ENCODE data around the gene ADIPOR2. TPM values are rescaled to one million over a fixed set of nuclear protein-coding genes. Genes with fewer than 3 reads are reported as not detected.

The ADIPOR2 gene
- total and polyA plus RNA-seq, 2 donors (not counting 1 experiment from before 2014, with no cell fraction given) = 43.1 to 46.1 TPM

DNA sequence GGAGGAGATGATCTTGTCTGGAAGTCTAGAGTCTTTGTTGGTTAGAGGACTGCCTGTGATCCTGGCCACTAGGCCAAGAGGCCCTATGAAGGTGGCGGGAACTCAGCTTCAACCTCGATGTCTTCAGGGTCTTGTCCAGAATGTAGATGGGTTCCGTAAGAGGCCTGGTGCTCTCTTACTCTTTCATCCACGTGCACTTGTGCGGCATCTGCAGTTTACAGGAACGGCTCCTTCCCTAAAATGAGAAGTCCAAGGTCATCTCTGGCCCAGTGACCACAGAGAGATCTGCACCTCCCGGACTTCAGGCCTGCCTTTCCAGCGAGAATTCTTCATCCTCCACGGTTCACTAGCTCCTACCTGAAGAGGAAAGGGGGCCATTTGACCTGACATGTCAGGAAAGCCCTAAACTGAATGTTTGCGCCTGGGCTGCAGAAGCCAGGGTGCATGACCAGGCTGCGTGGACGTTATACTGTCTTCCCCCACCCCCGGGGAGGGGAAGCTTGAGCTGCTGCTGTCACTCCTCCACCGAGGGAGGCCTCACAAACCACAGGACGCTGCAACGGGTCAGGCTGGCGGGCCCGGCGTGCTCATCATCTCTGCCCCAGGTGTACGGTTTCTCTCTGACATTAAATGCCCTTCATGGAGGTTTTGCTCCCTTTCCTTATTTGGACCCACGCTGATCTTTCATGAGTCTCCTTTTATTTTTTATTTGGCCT, 44.1 kb upstream of the ADIPOR2 start:
- H4K20me1 ChIP-seq (ENCODE audit: control insufficient read depth, extremely low read depth, insufficient read depth, low read length) = no peaks in the 10 kb centered on the region
- H3K4me2 ChIP-seq (ENCODE audit: extremely low read depth, insufficient read depth, low read length) = no peak overlapping the region
- no peak overlapping the region for H3K27ac ChIP-seq (ENCODE audit: insufficient read depth, low read length)
- no peak overlapping the region for H2AFZ ChIP-seq (ENCODE audit: low read length)
- peaks cover 13% of the 10 kb centered on the region for H3K79me2 ChIP-seq (ENCODE audit: control insufficient read depth, insufficient read depth, low read length)
- H3K27me3 ChIP-seq (ENCODE audit: control insufficient read depth, insufficient read depth, low read length) = no peaks in the 10 kb centered on the region
- H3K36me3 ChIP-seq (ENCODE audit: control insufficient read depth, insufficient read depth, low read length) = peaks cover 15% of the 10 kb centered on the region
- no peaks in the 10 kb centered on the region for H3K9me3 ChIP-seq (ENCODE audit: control insufficient read depth, insufficient read depth, low read depth, low read length)
- H3K9ac ChIP-seq (ENCODE audit: insufficient read depth, low read length) = no peak overlapping the region
- TF ChIP-seq EZH2 (IDR thresholded peaks at IDR 0.05; ENCODE audit: low read length, missing control alignments) = no peak
- TF ChIP-seq, protein P1, sequence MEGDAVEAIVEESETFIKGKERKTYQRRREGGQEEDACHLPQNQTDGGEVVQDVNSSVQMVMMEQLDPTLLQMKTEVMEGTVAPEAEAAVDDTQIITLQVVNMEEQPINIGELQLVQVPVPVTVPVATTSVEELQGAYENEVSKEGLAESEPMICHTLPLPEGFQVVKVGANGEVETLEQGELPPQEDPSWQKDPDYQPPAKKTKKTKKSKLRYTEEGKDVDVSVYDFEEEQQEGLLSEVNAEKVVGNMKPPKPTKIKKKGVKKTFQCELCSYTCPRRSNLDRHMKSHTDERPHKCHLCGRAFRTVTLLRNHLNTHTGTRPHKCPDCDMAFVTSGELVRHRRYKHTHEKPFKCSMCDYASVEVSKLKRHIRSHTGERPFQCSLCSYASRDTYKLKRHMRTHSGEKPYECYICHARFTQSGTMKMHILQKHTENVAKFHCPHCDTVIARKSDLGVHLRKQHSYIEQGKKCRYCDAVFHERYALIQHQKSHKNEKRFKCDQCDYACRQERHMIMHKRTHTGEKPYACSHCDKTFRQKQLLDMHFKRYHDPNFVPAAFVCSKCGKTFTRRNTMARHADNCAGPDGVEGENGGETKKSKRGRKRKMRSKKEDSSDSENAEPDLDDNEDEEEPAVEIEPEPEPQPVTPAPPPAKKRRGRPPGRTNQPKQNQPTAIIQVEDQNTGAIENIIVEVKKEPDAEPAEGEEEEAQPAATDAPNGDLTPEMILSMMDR (conservative IDR thresholded peaks at IDR 0.05 in 1 of 2, IDR thresholded peaks at IDR 0.05 in 1 of 2; ENCODE audit: low read depth in 1 of 2, low read length in 2 of 2) = no peak
- H3K4me3 ChIP-seq (replicated peaks in 1 of 4; ENCODE audit: control extremely low read depth in 1 of 4, insufficient read depth in 1 of 4, low read depth in 3 of 4, low read length in 4 of 4) = no peak overlapping the region
- H3K4me1 ChIP-seq (ENCODE audit: control insufficient read depth, extremely low read depth, insufficient read depth, low read length) = peaks cover 13% of the 10 kb centered on the region
- DNase-seq (ENCODE audit: low read depth in 2 of 2) = no peak

DNA sequence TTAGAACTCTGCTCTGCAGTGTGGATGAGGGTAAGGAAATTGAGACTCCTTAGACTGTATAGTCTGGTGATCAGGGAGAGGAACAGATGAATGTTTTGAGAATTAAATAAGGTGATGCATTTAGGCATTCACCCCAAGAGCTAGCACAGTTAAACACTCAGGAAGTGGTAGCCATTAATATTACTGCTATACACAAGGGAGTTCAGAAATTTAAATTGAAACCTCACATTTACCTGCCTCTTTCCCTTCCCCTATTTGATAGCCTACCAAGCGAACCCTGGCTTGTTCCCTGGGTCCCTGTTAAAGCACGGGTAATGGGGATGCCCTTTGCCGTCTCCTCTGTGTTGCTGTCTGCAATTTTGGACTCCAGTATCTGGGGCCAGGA, 43.6 kb upstream of the ADIPOR2 start:
- no peak overlapping the region for H3K4me2 ChIP-seq (ENCODE audit: extremely low read depth, insufficient read depth, low read length)
- no peak overlapping the region for H3K9ac ChIP-seq (ENCODE audit: insufficient read depth, low read length)
- H3K4me3 ChIP-seq (replicated peaks in 1 of 4; ENCODE audit: control extremely low read depth in 1 of 4, insufficient read depth in 1 of 4, low read depth in 3 of 4, low read length in 4 of 4) = no peak overlapping the region
- DNase-seq (ENCODE audit: low read depth in 2 of 2) = no peak
- H3K36me3 ChIP-seq (ENCODE audit: control insufficient read depth, insufficient read depth, low read length) = peaks cover 15% of the 10 kb centered on the region
- no peak overlapping the region for H2AFZ ChIP-seq (ENCODE audit: low read length)
- H3K27ac ChIP-seq (ENCODE audit: insufficient read depth, low read length) = no peak overlapping the region
- H3K4me1 ChIP-seq (ENCODE audit: control insufficient read depth, extremely low read depth, insufficient read depth, low read length) = peaks cover 13% of the 10 kb centered on the region
- no peaks in the 10 kb centered on the region for H4K20me1 ChIP-seq (ENCODE audit: control insufficient read depth, extremely low read depth, insufficient read depth, low read length)
- H3K27me3 ChIP-seq (ENCODE audit: control insufficient read depth, insufficient read depth, low read length) = no peaks in the 10 kb centered on the region
- no peak for TF ChIP-seq EZH2 (IDR thresholded peaks at IDR 0.05; ENCODE audit: low read length, missing control alignments)
- TF ChIP-seq, protein P1 (conservative IDR thresholded peaks at IDR 0.05 in 1 of 2, IDR thresholded peaks at IDR 0.05 in 1 of 2; ENCODE audit: low read depth in 1 of 2, low read length in 2 of 2) = no peak
- H3K79me2 ChIP-seq (ENCODE audit: control insufficient read depth, insufficient read depth, low read length) = peaks cover 12% of the 10 kb centered on the region
- no peaks in the 10 kb centered on the region for H3K9me3 ChIP-seq (ENCODE audit: control insufficient read depth, insufficient read depth, low read depth, low read length)

GRCh38 chr12:1650260-1650977, 40.5 kb upstream of the ADIPOR2 start:
- Histone ChIP-seq H3K4me3 (replicated peaks in 1 of 4; ENCODE audit: control extremely low read depth in 1 of 4, insufficient read depth in 1 of 4, low read depth in 3 of 4, low read length in 4 of 4) (no peak overlapping the region), H3K4me2 (ENCODE audit: extremely low read depth, insufficient read depth, low read length) (no peak overlapping the region), H4K20me1 (ENCODE audit: control insufficient read depth, extremely low read depth, insufficient read depth, low read length) (no peaks in the 10 kb centered on the region), H3K27ac (ENCODE audit: insufficient read depth, low read length) (no peak overlapping the region), H3K27me3 (ENCODE audit: control insufficient read depth, insufficient read depth, low read length) (no peaks in the 10 kb centered on the region), H3K36me3 (ENCODE audit: control insufficient read depth, insufficient read depth, low read length) (peaks cover 16% of the 10 kb centered on the region), H3K79me2 (ENCODE audit: control insufficient read depth, insufficient read depth, low read length) (peaks cover 6% of the 10 kb centered on the region), H3K9me3 (ENCODE audit: control insufficient read depth, insufficient read depth, low read depth, low read length) (no peaks in the 10 kb centered on the region), H3K4me1 (ENCODE audit: control insufficient read depth, extremely low read depth, insufficient read depth, low read length) (no peaks in the 10 kb centered on the region), H3K9ac (ENCODE audit: insufficient read depth, low read length) (no peak overlapping the region), H2AFZ (ENCODE audit: low read length) (no peak overlapping the region)
- DNase-seq (ENCODE audit: low read depth in 2 of 2) = no peak
- TF ChIP-seq EZH2 (IDR thresholded peaks at IDR 0.05; ENCODE audit: low read length, missing control alignments) = no peak
- TF ChIP-seq, protein P1 (conservative IDR thresholded peaks at IDR 0.05 in 1 of 2, IDR thresholded peaks at IDR 0.05 in 1 of 2; ENCODE audit: low read depth in 1 of 2, low read length in 2 of 2) = no peak

All from fibroblast of lung (primary cell).